Activated CD4-positive, alpha-beta T cell treated with anti-CD3 and anti-CD28 coated beads, Interleukin-2, amount 10 ng/mL, durations not matched to agents 7 days and 5 days (primary cell): ENCODE results near the gene SYT10. TPM values are rescaled to one million over a fixed set of nuclear protein-coding genes. Genes with fewer than 3 reads are reported as not detected.
"Not testable (repeated sequence)": the region's sequence is repeated elsewhere in the genome, so short reads cannot be mapped to it uniquely, and the experiment has no call there.

Experiments used
- CTCF ChIA-PET: fragments of 350-600 bp; sonication (Branson Sonifier 250); formaldehyde crosslinking; loops from one replicate; lab custom pipeline; 2021; ENCODE audit warnings: antibody characterized with exemption; lab: Charles Lee
- POLR2A ChIA-PET: fragments of 350-600 bp; sonication (Branson Sonifier 250); formaldehyde crosslinking; loops from one replicate; lab custom pipeline; 2021; ENCODE audit warnings: antibody characterized with exemption; lab: Charles Lee
- DNase-seq: peaks from one replicate; pipeline ENCODE4 v3.0.0-alpha.2; 2020
- H3K27ac Mint-ChIP-seq: one replicate; pipeline ENCODE4 v1.8.0; 2021; ENCODE audit warnings: mild to moderate bottlenecking, moderate library complexity, mixed read lengths
- H3K27me3 Mint-ChIP-seq: one replicate; pipeline ENCODE4 v1.8.0; 2021; ENCODE audit warnings: mixed read lengths
- H3K36me3 Mint-ChIP-seq: one replicate; pipeline ENCODE4 v1.8.0; 2021; ENCODE audit warnings: low read depth, mixed read lengths
- H3K4me1 Mint-ChIP-seq: one replicate; pipeline ENCODE4 v1.8.0; 2021; ENCODE audit warnings: mixed read lengths
- H3K4me3 Mint-ChIP-seq: one replicate; pipeline ENCODE4 v1.8.0; 2021; ENCODE audit warnings: mild to moderate bottlenecking, moderate library complexity, mixed read lengths
- H3K9me3 Mint-ChIP-seq: one replicate; pipeline ENCODE4 v1.8.0; 2021; ENCODE audit warnings: mixed read lengths
- total RNA-seq, 2 experiments: library from RNA; stranded (reverse); gene quantifications; one replicate each; pipeline ENCODE4 v1.2.3, GENCODE V29; 2021

Gene SYT10
- total RNA-seq, 2 experiments from 2014 or later, result not detected

- Mint-ChIP-seq H3K4me1 (no peaks in the 10 kb centered on the region), H3K9me3 (no peaks in the 10 kb centered on the region), H3K4me3 (no peak overlapping the region), H3K36me3 (no peaks in the 10 kb centered on the region), H3K27ac (no peak overlapping the region), H3K27me3 (peaks cover 8% of the 10 kb centered on the region)
- no peak for DNase-seq
- POLR2A ChIA-PET, result no interaction called here
- CTCF ChIA-PET, result no interaction called here
Observed at GRCh38 chr12:33432992-33433391, 6.6 kb downstream of the SYT10 start.

- no peaks in the 10 kb centered on the region for H3K4me1 Mint-ChIP-seq
- ChIA-PET CTCF (no interaction called here), POLR2A (no interaction called here)
- no peaks in the 10 kb centered on the region for H3K36me3 Mint-ChIP-seq
- no peak overlapping the region for H3K4me3 Mint-ChIP-seq
- H3K27ac Mint-ChIP-seq, result no peak overlapping the region
- no peaks in the 10 kb centered on the region for H3K9me3 Mint-ChIP-seq
- no peak for DNase-seq
- no peaks in the 10 kb centered on the region for H3K27me3 Mint-ChIP-seq
Observed at GRCh38 chr12:33431648-33432047, 8.0 kb downstream of the SYT10 start.

- H3K4me3 Mint-ChIP-seq, result no peak overlapping the region
- H3K27ac Mint-ChIP-seq, result no peak overlapping the region
- no peaks in the 10 kb centered on the region for H3K9me3 Mint-ChIP-seq
- DNase-seq, result no peak
- CTCF ChIA-PET, result no interaction called here
- no peaks in the 10 kb centered on the region for H3K27me3 Mint-ChIP-seq
- POLR2A ChIA-PET, result no interaction called here
- H3K4me1 Mint-ChIP-seq, result no peaks in the 10 kb centered on the region
- no peaks in the 10 kb centered on the region for H3K36me3 Mint-ChIP-seq
Observed at GRCh38 chr12:33429468-33429867, 10.2 kb downstream of the SYT10 start.

GRCh38 chr12:33427071-33427470 is 12.5 kb downstream of the SYT10 start:
- Mint-ChIP-seq H3K36me3 (no peaks in the 10 kb centered on the region), H3K27ac (no peak overlapping the region), H3K4me3 (no peak overlapping the region), H3K27me3 (no peaks in the 10 kb centered on the region), H3K9me3 (no peaks in the 10 kb centered on the region), H3K4me1 (no peaks in the 10 kb centered on the region)
- DNase-seq, result no peak
- ChIA-PET POLR2A (no interaction called here), CTCF (no interaction called here)

- Mint-ChIP-seq H3K4me1 (no peaks in the 10 kb centered on the region), H3K27ac (no peak overlapping the region), H3K4me3 (no peak overlapping the region), H3K36me3 (no peaks in the 10 kb centered on the region), H3K9me3 (no peaks in the 10 kb centered on the region), H3K27me3 (no peaks in the 10 kb centered on the region)
- no peak for DNase-seq
- POLR2A ChIA-PET, result no interaction called here
- CTCF ChIA-PET, result no interaction called here
Observed at GRCh38 chr12:33423706-33424105, 15.9 kb downstream of the SYT10 start.

GRCh38 chr12:33412410-33412809 is 27.2 kb downstream of the SYT10 start:
- H3K4me3 Mint-ChIP-seq, H3K9me3 Mint-ChIP-seq, H3K4me1 Mint-ChIP-seq, H3K27me3 Mint-ChIP-seq, H3K27ac Mint-ChIP-seq, H3K36me3 Mint-ChIP-seq, DNase-seq, POLR2A ChIA-PET: not testable (repeated sequence)
- CTCF ChIA-PET, result interaction anchor here (0.6 kb wide), 1 partner anchor 226 kb away, joined by 3 read pairs; no protein-coding TSS in a partner anchor

- Mint-ChIP-seq H3K9me3 (no peaks in the 10 kb centered on the region), H3K27ac (no peak overlapping the region), H3K27me3 (no peaks in the 10 kb centered on the region), H3K36me3 (no peaks in the 10 kb centered on the region), H3K4me3 (no peak overlapping the region), H3K4me1 (no peaks in the 10 kb centered on the region)
- ChIA-PET POLR2A (no interaction called here), CTCF (interaction anchor here (1.3 kb wide), 1 partner anchor 38 kb away, joined by 3 read pairs; no protein-coding TSS in a partner anchor)
- no peak for DNase-seq
Observed at GRCh38 chr12:33383503-33383902, 56.1 kb downstream of the SYT10 start.

- ChIA-PET POLR2A (no interaction called here), CTCF (interaction anchor here (0.6 kb wide), 1 partner anchor 68 kb away, joined by 3 read pairs; no protein-coding TSS in a partner anchor)
- Mint-ChIP-seq H3K27ac (no peak overlapping the region), H3K27me3 (no peaks in the 10 kb centered on the region), H3K9me3 (no peaks in the 10 kb centered on the region), H3K36me3 (no peaks in the 10 kb centered on the region), H3K4me1 (no peaks in the 10 kb centered on the region), H3K4me3 (no peak overlapping the region)
- DNase-seq, result no peak
Observed at GRCh38 chr12:33376153-33376552, 63.5 kb downstream of the SYT10 start.

GRCh38 chr12:33370318-33370717 is 69.3 kb downstream of the SYT10 start:
- H3K4me1 Mint-ChIP-seq, result no peaks in the 10 kb centered on the region
- peaks cover 2% of the 10 kb centered on the region for H3K9me3 Mint-ChIP-seq
- no peaks in the 10 kb centered on the region for H3K27me3 Mint-ChIP-seq
- H3K27ac Mint-ChIP-seq, result no peak overlapping the region
- CTCF ChIA-PET, result no interaction called here
- POLR2A ChIA-PET, result no interaction called here
- no peak overlapping the region for H3K4me3 Mint-ChIP-seq
- DNase-seq, result no peak
- H3K36me3 Mint-ChIP-seq, result no peaks in the 10 kb centered on the region

GRCh38 chr12:33357181-33357580 is 82.4 kb downstream of the SYT10 start:
- Mint-ChIP-seq H3K27ac (no peak overlapping the region), H3K36me3 (no peaks in the 10 kb centered on the region), H3K27me3 (no peaks in the 10 kb centered on the region), H3K4me1 (no peaks in the 10 kb centered on the region), H3K9me3 (no peaks in the 10 kb centered on the region), H3K4me3 (no peak overlapping the region)
- DNase-seq, result no peak
- CTCF ChIA-PET, result no interaction called here
- POLR2A ChIA-PET, result no interaction called here

- Mint-ChIP-seq H3K36me3 (no peaks in the 10 kb centered on the region), H3K27ac (no peak overlapping the region), H3K9me3 (peaks cover 3% of the 10 kb centered on the region), H3K27me3 (no peaks in the 10 kb centered on the region), H3K4me1 (no peaks in the 10 kb centered on the region), H3K4me3 (no peak overlapping the region)
- CTCF ChIA-PET, result no interaction called here
- POLR2A ChIA-PET, result no interaction called here
- DNase-seq, result no peak
Observed at GRCh38 chr12:33349791-33350190, 89.8 kb downstream of the SYT10 start.

GRCh38 chr12:33331961-33332398 is 107.6 kb downstream of the SYT10 start:
- H3K27me3 Mint-ChIP-seq, H3K4me3 Mint-ChIP-seq, H3K27ac Mint-ChIP-seq, H3K9me3 Mint-ChIP-seq, H3K4me1 Mint-ChIP-seq, H3K36me3 Mint-ChIP-seq, CTCF ChIA-PET, DNase-seq, POLR2A ChIA-PET: not testable (repeated sequence)

GRCh38 chr12:33330940-33331339 is 108.7 kb downstream of the SYT10 start:
- DNase-seq, result no peak
- no peaks in the 10 kb centered on the region for H3K36me3 Mint-ChIP-seq
- H3K9me3 Mint-ChIP-seq, result no peaks in the 10 kb centered on the region
- ChIA-PET POLR2A (no interaction called here), CTCF (no interaction called here)
- H3K27ac Mint-ChIP-seq, result no peak overlapping the region
- H3K27me3 Mint-ChIP-seq, result no peaks in the 10 kb centered on the region
- H3K4me3 Mint-ChIP-seq, result no peak overlapping the region
- H3K4me1 Mint-ChIP-seq, result no peaks in the 10 kb centered on the region
